HG03280 (cell line): ENCODE results near the gene UBE4A.
A peak's percentile ranks its signal among the peaks of the same experiment; 100 is the strongest.
"Not testable (repeated sequence)": the region's sequence is repeated elsewhere in the genome, so short reads cannot be mapped to it uniquely, and the experiment has no call there.

Experiments used
- ATAC-seq: cut with Tn5 transposase; IDR thresholded peaks from one replicate; pipeline ENCODE4 v1.9.1; 2021; ENCODE audit warnings: mild to moderate bottlenecking, moderate library complexity; ENCODE audit not compliant: unreplicated experiment

UBE4A gene

GRCh38 chr11:118398791-118399559 lies 39.6 kb downstream of the UBE4A start:
- ATAC-seq = peak; percentile 57

- ATAC-seq = peak; percentile 59
These were observed 41.9 kb downstream of the UBE4A start, which contains the start of gene ATP5MG for GRCh38 chr11:118401151-118401879. TSS of gene ATP5MG (plus strand) at chr11:118401606. CDS start at chr11:118401666, 60 bp downstream.

DNA sequence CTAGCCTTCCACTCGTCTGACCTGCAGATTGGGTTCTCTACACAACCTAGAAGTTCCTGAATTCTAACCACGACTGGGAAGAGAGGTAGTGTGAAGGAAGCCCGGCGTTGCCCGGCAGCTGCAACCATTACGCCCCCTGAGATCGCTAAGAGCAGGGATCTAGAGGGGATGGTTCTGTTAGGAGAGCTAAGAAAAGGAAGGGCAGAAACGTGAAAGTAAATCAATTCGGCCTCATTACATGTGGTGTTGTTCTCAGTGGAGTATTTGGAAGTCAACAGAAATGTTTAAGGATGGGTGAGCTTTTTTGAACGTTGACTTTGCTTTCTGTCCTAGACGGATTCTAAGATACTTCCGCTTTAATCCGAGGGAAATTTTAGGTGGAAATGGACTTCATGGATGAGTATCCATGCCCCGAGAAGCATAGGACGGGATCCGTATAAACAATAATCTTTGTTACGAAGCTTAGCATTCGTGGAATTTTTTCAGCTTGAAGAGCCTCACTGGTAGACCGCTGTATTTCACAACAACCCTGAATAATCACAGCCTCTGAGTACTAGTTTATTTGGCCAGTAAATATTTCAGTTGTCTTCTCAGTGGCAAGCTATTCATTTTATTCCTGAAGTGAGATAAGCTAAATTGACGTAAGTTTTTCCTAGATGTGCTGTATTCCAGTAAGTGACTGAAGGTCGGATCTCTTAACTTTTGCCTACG lies 42.6 kb downstream of the UBE4A start:
- no peak for ATAC-seq

DNA sequence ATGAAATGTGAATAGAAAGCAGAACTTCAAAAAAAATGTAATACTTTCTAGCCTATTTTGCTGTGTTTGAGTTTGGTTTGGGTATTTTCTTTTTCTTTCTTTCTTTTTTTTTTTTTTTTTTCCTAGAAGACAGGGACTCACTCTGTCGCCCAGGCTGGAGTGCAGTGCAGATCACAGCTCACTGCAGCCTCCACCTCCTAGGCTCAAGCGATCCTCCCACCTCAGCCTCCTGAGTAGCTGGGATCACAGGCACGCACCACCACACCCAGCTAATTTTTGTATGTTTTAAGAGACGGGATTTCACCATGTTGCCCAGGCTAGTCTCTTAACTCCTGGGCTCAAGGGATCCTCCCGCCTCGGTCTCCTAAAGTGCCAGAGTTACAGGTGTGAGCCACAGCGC lies 43.2 kb downstream of the UBE4A start:
- ATAC-seq = not testable (repeated sequence)

GRCh38 chr11:118406599-118407166 lies 47.3 kb downstream of the UBE4A start:
- ATAC-seq = no peak

GRCh38 chr11:118410055-118410745 lies 50.8 kb downstream of the UBE4A start:
- ATAC-seq = peak; percentile 54

GRCh38 chr11:118411530-118411929 lies 52.1 kb downstream of the UBE4A start:
- ATAC-seq = no peak

GRCh38 chr11:118412921-118413320 lies 53.5 kb downstream of the UBE4A start:
- ATAC-seq = no peak

GRCh38 chr11:118415062-118415738 lies 55.8 kb downstream of the UBE4A start:
- no peak for ATAC-seq

GRCh38 chr11:118415739-118416068 lies 56.3 kb downstream of the UBE4A start:
- no peak for ATAC-seq

DNA sequence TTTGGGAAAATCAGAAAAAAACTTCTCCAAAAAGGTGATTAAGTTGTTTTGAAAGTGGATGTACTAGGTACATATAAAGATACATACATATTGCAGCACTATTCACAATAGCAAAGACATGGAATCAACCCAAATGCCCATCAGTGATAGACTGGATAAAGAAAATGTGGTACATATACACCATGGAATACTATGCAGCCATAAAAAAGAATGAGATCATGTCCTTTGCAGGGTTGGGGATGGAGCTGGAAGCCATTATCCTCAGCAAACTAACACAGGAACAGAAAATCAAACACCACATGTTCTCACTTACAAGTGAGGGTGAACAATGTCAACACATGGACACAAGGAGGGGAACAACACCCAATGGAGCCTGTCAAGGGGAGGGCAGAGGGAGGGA lies 57.5 kb downstream of the UBE4A start:
- ATAC-seq = not testable (repeated sequence)

GRCh38 chr11:118417801-118418200 lies 58.4 kb downstream of the UBE4A start:
- ATAC-seq = no peak

- ATAC-seq = no peak
These were observed 59.4 kb downstream of the UBE4A start for GRCh38 chr11:118418766-118419165.

- ATAC-seq = no peak
These were observed 68.3 kb downstream of the UBE4A start for GRCh38 chr11:118427707-118428106.

GRCh38 chr11:118430956-118431355 lies 71.6 kb downstream of the UBE4A start:
- no peak for ATAC-seq

- no peak for ATAC-seq
These were observed 74.7 kb downstream of the UBE4A start for GRCh38 chr11:118434123-118434552.

DNA sequence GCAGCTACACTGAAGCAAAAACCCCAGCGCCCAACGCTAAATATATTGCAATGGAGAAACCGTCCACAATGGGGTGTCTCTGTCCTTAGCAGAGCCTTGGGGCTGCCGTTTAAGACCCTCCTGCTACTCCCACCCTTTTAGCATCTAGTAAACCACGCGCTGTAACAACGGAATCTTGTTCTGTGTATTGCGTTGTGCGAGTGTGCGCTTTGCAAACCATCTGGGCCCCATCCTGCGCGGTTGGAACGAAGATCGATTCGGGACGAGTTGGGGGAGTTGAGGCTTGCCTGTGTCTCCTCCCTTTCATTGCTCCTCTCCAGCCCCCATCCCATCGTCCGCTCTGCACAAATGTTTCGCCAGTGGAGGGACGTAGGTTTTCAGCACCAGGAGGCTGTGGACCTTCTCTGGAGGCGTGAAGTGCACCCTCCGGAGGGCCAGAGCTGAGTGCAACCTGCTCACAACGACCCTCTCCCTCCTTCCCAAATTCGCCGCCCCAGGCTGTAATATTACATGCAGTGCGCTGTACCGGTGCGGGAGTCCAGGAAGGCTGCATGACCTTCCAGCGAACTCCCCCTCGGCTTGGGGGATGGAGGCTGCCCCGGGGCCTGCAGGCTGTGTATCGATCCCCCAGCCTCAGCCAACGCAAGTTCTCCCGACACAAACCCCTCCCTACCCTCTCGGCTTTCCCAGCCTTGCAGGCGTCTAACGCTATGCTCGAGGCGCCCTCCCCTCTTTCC lies 75.3 kb downstream of the UBE4A start:
- ATAC-seq = no peak

GRCh38 chr11:118435290-118435892 lies 76.0 kb downstream of the UBE4A start:
- ATAC-seq = peak; percentile 25
